T-helper 2 cell (primary cell): Measurements from ENCODE around the gene ARID5B.
"Not testable (repeated sequence)": the region's sequence is repeated elsewhere in the genome, so short reads cannot be mapped to it uniquely, and the experiment has no call there.

Experiments
- DNase-seq, 5 experiments: peaks; one replicate each; pipeline versions ENCODE4 v3.0.0 to v3.0.0-alpha.2; 2012 to 2022

Gene ARID5B

GRCh38 chr10:61965703-61966395 is 64.3 kb downstream of the ARID5B start:
- DNase-seq = peak in 1 of 5 experiments; percentile 35

GRCh38 chr10:61967298-61967697 is 65.8 kb downstream of the ARID5B start:
- DNase-seq = peak in 1 of 5 experiments; percentile 82

GRCh38 chr10:61970182-61971002 is 68.9 kb downstream of the ARID5B start:
- peak in 1 of 5 experiments; percentile 32 for DNase-seq

- no peak for DNase-seq
These were observed 69.5 kb downstream of the ARID5B start for GRCh38 chr10:61971003-61971325.

- DNase-seq = no peak
These were observed 71.7 kb downstream of the ARID5B start for GRCh38 chr10:61973169-61973568.

GRCh38 chr10:61973906-61974305 is 72.4 kb downstream of the ARID5B start:
- DNase-seq = no peak

- DNase-seq = no peak
These were observed 73.3 kb downstream of the ARID5B start for GRCh38 chr10:61974601-61975390.

GRCh38 chr10:61975391-61975932 is 74.0 kb downstream of the ARID5B start:
- DNase-seq = no peak

- not testable (repeated sequence) for DNase-seq
These were observed 75.6 kb downstream of the ARID5B start for GRCh38 chr10:61976951-61977721.

GRCh38 chr10:61978965-61979364 is 77.5 kb downstream of the ARID5B start:
- DNase-seq = no peak

GRCh38 chr10:61981460-61981859 is 80.0 kb downstream of the ARID5B start:
- no peak for DNase-seq

GRCh38 chr10:61983255-61983654 is 81.8 kb downstream of the ARID5B start:
- DNase-seq = no peak

GRCh38 chr10:61984803-61985418 is 83.4 kb downstream of the ARID5B start:
- no peak for DNase-seq

- no peak for DNase-seq
These were observed 84.2 kb downstream of the ARID5B start for GRCh38 chr10:61985715-61986114.

- DNase-seq = no peak
These were observed 84.9 kb downstream of the ARID5B start for GRCh38 chr10:61986382-61986781.

- no peak for DNase-seq
These were observed 85.4 kb downstream of the ARID5B start for GRCh38 chr10:61986788-61987492.

GRCh38 chr10:61987537-61987936 is 86.0 kb downstream of the ARID5B start:
- DNase-seq = peak in 1 of 5 experiments; percentile 30

- DNase-seq = peak in 1 of 5 experiments; percentile 94
These were observed 86.5 kb downstream of the ARID5B start for GRCh38 chr10:61987951-61988379.

GRCh38 chr10:61989995-61990760 is 88.7 kb downstream of the ARID5B start:
- DNase-seq = peak in 1 of 5 experiments; percentile 42

GRCh38 chr10:61990761-61991135 is 89.2 kb downstream of the ARID5B start:
- DNase-seq = no peak
